Adrenal gland (tissue), 12 donors: ENCODE results near the gene FAM118A. TPM values are rescaled to one million over a fixed set of nuclear protein-coding genes. Genes with fewer than 3 reads are reported as not detected.

ENCODE experiments used
- DNase-seq, 7 donors: peaks; one replicate each; pipeline ENCODE4 v3.0.0-alpha.2; 2019 to 2020
- H3K27ac ChIP-seq, 5 donors: fragments of 200-600 bp; sonication (generic) in 4 of 5; 1 replicate in 3 of 5; 2 replicates in 2 of 5; pipeline versions ENCODE4 v1.5.1 to v1.8.0; 2016 to 2020; ENCODE audit warnings: mild to moderate bottlenecking in 1 of 5
- H3K27me3 ChIP-seq: fragments of 200-600 bp; 2 replicates; pipeline ENCODE4 v1.8.0; 2021
- H3K36me3 ChIP-seq, 2 donors: fragments of 200-600 bp; replicated peaks in 1 of 2; 1 replicate in 1 of 2; 2 replicates in 1 of 2; pipeline versions ENCODE4 v1.5.1 to v1.8.0; 2018 to 2022
- H3K4me1 ChIP-seq, 2 donors: fragments of 200-600 bp; replicated peaks in 1 of 2; 1 replicate in 1 of 2; 2 replicates in 1 of 2; pipeline versions ENCODE4 v1.5.1 to v1.8.0; 2018 to 2021
- H3K4me3 ChIP-seq, 4 donors: fragments of 200-600 bp; sonication (generic) in 3 of 4; one replicate each; pipeline ENCODE4 v1.5.1; 2016 to 2018
- H3K9me3 ChIP-seq, 3 donors: fragments of 200-600 bp; sonication (generic) in 1 of 3; replicated peaks in 1 of 3; 1 replicate in 2 of 3; 2 replicates in 1 of 3; pipeline versions ENCODE4 v1.5.1 to v1.8.0; 2016 to 2021
- POLR2A ChIP-seq, 2 donors: fragments of 450-650 bp; IDR thresholded peaks; one replicate each; pipeline ENCODE4 v1.6.1; 2017; ENCODE audit warnings: antibody characterized with exemption in 2 of 2, mild to moderate bottlenecking in 2 of 2, moderate library complexity in 1 of 2
- WGBS, 4 donors: extraction: QIAGEN DNeasy Blood & Tissue Kit in 2 of 4; methylation state at CpG; one replicate each; pipeline versions ENCODE4 v1.1.5 to v1.1.7; 2013 to 2017; 5-methylcytosine and 5-hydroxymethylcytosine counted together
- intact Hi-C, 2 donors: fragments of 100-400 bp; cut with DNase I; formaldehyde crosslinking; loops; one replicate each; pipeline versions ENCODE4 v1.14.1 to v1.15.0; 2022 to 2023
- polyA plus RNA-seq, 3 donors: library from polyadenylated mRNA; stranded (reverse); fragments of 200-250 nt in 2 of 3; fragments of 350-450 nt in 1 of 3; fragmentation: Illumina TruSeq in 1 of 3; extraction: RNeasy Lipid Tissue Mini Kit (QIAGEN cat#74804) in 1 of 3; gene quantifications; one replicate each; pipeline ENCODE4 v1.2.3, GENCODE V29; 2013 to 2014
- total RNA-seq, 9 donors: library from RNA; depleted of rRNA in 4 of 9; stranded (reverse); fragments of >200 nt in 4 of 9; fragments of 120-200 nt in 1 of 9; fragmentation: NEBNext Ultra II Directional in 1 of 9; extraction: Animal tissue kit (Norgen Biotek cat#: 25700) in 1 of 9; gene quantifications; one replicate each; pipeline versions ENCODE4 v1.1.0 to v1.2.4, GENCODE V29; 2013 to 2023
- TF ChIP-seq, protein P1 (sequence below), 6 experiments: fragments of 450-650 bp in 4 of 6; fragments of 200-600 bp in 2 of 6; sonication (generic) in 1 of 6; IDR thresholded peaks; 1 replicate in 5 of 6; 2 replicates in 1 of 6; pipeline versions ENCODE4 v1.5.1 to v1.8.0; 2016 to 2021; ENCODE audit warnings: antibody characterized with exemption in 6 of 6, mild to moderate bottlenecking in 2 of 6, moderate library complexity in 1 of 6
- donor health status: healthy with polysubstance abuse.
- donor health status: Bipolar disorder and iron deficiency.
- donor health status: DM: yes; HTN: yes; CAD: no.
- donor health status: DM: no; HTN: no; CAD: no.
- donor health status: DM: no; HTN: no; CAD: no.
- donor health status: DM: yes; HTN: yes; CAD: no.

The FAM118A gene
- total and polyA plus RNA-seq, 12 donors: 6.8 to 101 (median 17.5) TPM

DNA sequence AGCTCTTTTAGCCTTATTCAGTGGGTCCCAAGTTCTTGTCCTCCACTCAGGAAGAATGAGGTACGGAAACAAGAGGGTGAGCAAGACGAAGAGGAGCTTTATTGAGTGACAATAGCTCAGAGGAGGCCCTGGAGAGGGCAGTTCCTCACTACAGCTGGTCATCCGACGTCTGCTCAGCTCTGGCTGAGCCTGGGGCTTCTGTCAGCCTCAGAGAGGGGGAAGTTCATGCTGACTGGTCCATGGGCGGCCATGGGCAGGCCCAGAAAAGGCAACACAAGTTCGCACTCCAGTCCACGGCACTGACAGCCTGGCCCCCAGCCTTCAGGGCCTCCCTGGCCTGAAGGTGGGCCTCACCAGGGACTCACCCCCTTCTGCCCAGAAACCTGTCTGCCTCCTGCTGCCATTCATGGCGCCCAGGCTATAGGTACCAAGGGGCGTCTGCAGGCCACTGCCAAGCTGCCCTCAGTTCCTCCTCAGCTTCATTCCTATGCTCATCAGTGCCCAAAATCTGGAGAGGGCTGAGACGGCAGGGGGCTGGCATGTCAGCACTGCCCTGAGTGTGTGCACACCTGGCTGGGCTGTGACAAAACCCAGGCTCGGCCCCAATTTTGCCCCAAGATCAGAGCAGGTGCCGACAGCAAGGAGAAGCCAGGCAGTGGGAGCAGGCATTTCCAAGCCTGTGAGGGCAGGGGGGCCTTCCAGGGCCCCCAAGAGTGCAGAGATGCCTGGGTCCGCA, 47.4 kb upstream of the FAM118A start:
- Histone ChIP-seq H3K4me3 (no peak overlapping the region), H3K27ac (no peak overlapping the region), H3K4me1 (peaks cover 0 to 19% of the 10 kb centered on the region in 2 donors), H3K27me3 (no peaks in the 10 kb centered on the region), H3K36me3 (no peaks in the 10 kb centered on the region), H3K9me3 (no peaks in the 10 kb centered on the region)
- TF ChIP-seq, protein P1, sequence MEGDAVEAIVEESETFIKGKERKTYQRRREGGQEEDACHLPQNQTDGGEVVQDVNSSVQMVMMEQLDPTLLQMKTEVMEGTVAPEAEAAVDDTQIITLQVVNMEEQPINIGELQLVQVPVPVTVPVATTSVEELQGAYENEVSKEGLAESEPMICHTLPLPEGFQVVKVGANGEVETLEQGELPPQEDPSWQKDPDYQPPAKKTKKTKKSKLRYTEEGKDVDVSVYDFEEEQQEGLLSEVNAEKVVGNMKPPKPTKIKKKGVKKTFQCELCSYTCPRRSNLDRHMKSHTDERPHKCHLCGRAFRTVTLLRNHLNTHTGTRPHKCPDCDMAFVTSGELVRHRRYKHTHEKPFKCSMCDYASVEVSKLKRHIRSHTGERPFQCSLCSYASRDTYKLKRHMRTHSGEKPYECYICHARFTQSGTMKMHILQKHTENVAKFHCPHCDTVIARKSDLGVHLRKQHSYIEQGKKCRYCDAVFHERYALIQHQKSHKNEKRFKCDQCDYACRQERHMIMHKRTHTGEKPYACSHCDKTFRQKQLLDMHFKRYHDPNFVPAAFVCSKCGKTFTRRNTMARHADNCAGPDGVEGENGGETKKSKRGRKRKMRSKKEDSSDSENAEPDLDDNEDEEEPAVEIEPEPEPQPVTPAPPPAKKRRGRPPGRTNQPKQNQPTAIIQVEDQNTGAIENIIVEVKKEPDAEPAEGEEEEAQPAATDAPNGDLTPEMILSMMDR (IDR thresholded peaks at IDR 0.05): no peak
- TF ChIP-seq POLR2A (IDR thresholded peaks at IDR 0.05): no peak
- DNase-seq: no peak
- intact Hi-C loops: loop anchor here (5.0 to 10.0 kb wide), 3 partner anchors 160 to 438 kb away; no protein-coding TSS in a partner anchor
- WGBS, 4 donors: 74 to 88% (median 86%) methylated on average over 7 to 13 of the region's 13 CpGs

DNA sequence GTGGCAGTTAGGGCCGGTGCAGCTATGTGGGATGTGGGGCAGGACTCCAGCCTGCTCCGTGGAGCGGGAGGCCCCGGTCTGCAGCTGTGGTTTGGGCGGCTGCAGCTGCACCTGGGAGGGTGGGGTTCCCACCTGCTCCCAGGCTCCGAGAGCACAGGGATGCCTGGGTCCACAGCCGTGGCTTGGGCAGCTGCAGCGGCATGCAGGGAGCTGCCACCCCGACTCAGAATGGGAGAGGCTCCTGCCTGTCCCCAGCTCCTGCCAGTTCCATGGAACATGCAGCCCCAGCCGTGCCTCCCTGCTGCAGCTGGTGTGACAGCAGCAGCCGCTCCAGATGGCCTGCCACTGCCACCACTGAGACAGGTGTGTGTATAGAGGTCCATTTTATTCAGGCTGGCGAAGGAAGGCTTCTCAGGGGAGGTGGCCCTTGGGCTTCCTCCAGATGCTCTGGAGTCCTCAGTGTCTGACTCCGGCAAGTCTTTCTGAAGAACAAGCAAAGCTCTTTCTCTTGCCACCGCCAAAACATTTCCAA, 46.7 kb upstream of the FAM118A start:
- Histone ChIP-seq H3K27ac (peak overlapping the region in 3 of 5 donors; percentile 43 to 77 (median 62)), H3K27me3 (no peaks in the 10 kb centered on the region), H3K9me3 (no peaks in the 10 kb centered on the region), H3K4me3 (no peak overlapping the region), H3K36me3 (no peaks in the 10 kb centered on the region), H3K4me1 (peaks cover 0 to 19% of the 10 kb centered on the region in 2 donors)
- intact Hi-C loops: loop anchor here (5.0 to 10.0 kb wide), 3 partner anchors 161 to 438 kb away; no protein-coding TSS in a partner anchor
- DNase-seq: no peak
- 77 to 88% (median 85%) methylated on average over 10 to 14 of the region's 14 CpGs for WGBS, 4 donors
- no peak for TF ChIP-seq POLR2A (IDR thresholded peaks at IDR 0.05)
- TF ChIP-seq, protein P1 (IDR thresholded peaks at IDR 0.05): no peak

DNA sequence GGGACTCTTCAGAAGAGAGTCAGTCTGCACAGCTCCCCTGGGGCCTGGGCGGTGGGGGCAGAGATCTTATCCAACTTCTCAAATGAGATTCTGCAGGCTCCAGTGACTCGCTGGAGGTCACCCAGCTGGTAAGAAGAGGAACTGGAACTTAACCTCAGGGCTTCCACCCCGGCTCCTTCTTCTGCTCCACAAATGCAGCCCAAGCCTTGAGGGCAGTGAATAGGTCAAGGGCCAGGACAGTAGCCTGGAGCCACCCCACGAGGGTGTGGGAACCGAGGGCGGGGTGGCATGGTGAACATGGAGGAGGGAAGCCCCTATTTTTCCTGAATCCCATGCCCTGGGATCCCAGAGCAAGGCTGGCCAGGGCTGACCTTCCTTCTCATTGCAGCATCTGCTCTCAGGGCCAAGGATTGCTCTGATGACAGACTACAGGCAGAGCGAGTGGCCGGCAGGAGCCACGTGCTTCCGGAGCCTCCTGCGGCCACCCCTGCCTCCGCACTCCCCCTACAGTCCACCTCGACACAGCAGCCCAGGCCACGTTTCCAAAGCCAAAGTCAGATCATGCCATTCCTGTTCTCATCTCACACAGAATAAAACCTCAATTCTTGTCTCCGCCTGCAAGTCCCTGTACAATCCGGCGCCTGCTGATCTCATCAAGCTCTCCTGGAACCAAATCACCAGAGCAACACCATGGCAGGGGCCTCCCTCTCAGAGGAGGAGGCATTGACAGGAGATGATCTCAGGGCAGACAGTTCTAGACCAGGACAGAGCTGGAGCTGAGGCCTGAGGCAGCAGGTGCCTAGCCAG, 46.1 kb upstream of the FAM118A start:
- no peak overlapping the region for H3K4me3 ChIP-seq
- 15 to 18% (median 18%) methylated on average over 8 to 17 of the region's 17 CpGs for WGBS, 4 donors
- H3K4me1 ChIP-seq: peaks cover under 1 to 21% of the 10 kb centered on the region in 2 donors
- no peaks in the 10 kb centered on the region for H3K36me3 ChIP-seq
- TF ChIP-seq, protein P1 (IDR thresholded peaks at IDR 0.05): peak; percentile 70 to 93 (median 88)
- no peak for TF ChIP-seq POLR2A (IDR thresholded peaks at IDR 0.05)
- peak; percentile 78 to 93 (median 89) for DNase-seq
- H3K9me3 ChIP-seq: no peaks in the 10 kb centered on the region
- no peaks in the 10 kb centered on the region for H3K27me3 ChIP-seq
- intact Hi-C loops: loop anchor here (5.0 to 10.0 kb wide), 3 partner anchors 161 to 439 kb away; no protein-coding TSS in a partner anchor
- peak overlapping the region in 4 of 5 donors; percentile 20 to 77 (median 52) for H3K27ac ChIP-seq

DNA sequence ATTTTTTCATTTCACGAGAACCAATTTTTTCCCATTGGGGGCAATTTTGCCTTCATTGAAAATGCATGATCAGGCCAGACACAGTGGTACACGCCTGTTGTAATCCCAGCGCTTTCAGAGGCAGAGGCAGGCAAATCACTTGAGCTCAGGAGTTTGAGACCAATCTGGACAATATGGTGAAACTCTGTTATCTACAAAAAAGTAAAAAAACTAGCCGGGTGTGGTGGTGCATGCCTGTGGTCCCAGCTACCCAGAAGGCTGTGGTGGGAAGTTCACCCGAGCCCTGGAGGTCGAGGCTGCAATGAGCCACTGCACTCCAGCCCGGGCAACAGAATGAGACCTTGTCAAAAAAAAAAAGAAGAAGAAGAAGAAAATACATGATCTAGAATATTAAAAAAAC, 44.2 kb upstream of the FAM118A start:
- TF ChIP-seq, protein P1 (IDR thresholded peaks at IDR 0.05): no peak
- no peak for TF ChIP-seq POLR2A (IDR thresholded peaks at IDR 0.05)
- intact Hi-C loops: loop anchor here in 1 of 2 donors (10.0 kb wide), 2 partner anchors 291 to 441 kb away; no protein-coding TSS in a partner anchor
- Histone ChIP-seq H3K4me1 (peaks cover 7 to 32% of the 10 kb centered on the region in 2 donors), H3K36me3 (no peaks in the 10 kb centered on the region), H3K27ac (no peak overlapping the region), H3K4me3 (no peak overlapping the region), H3K27me3 (no peaks in the 10 kb centered on the region), H3K9me3 (no peaks in the 10 kb centered on the region)
- 61 to 75% (median 70%) methylated on average over 7 of the region's 7 CpGs for WGBS, 4 donors
- no peak for DNase-seq
